Stimulated activated CD4-positive, alpha-beta T cell treated with anti-CD3 and anti-CD28 coated beads, Interleukin-4, amount 100 ng/mL, for 24 hours (primary cell): ENCODE results near the gene ETFRF1.
A peak's percentile ranks its signal among the peaks of the same experiment; 100 is the strongest.

ENCODE experiments used
- DNase-seq: peaks from one replicate; pipeline ENCODE4 v3.0.0-alpha.2; 2020

ETFRF1 gene

GRCh38 chr12:25195056-25195971, at the start of gene ETFRF1, which contains the start of gene DNAI7:
ETFRF1 (plus strand) TSS chr12:25195237; CDS start chr12:25203957, 8,720 bp downstream.
DNAI7 (minus strand) TSS chr12:25195160; CDS start chr12:25195078, 82 bp downstream.
- peak; percentile 96 for DNase-seq

GRCh38 chr12:25146686-25147085, 48.4 kb upstream of the ETFRF1 start:
- DNase-seq = no peak

- DNase-seq = no peak
Measured at GRCh38 chr12:25151476-25151875, 43.6 kb upstream of the ETFRF1 start.

- DNase-seq = no peak
Measured at GRCh38 chr12:25152055-25152454, 43.0 kb upstream of the ETFRF1 start.

GRCh38 chr12:25155022-25155576, 39.9 kb upstream of the ETFRF1 start:
- no peak for DNase-seq

GRCh38 chr12:25156061-25156460, 39.0 kb upstream of the ETFRF1 start:
- DNase-seq = no peak

GRCh38 chr12:25162866-25163265, 32.2 kb upstream of the ETFRF1 start:
- DNase-seq = no peak

- no peak for DNase-seq
Measured at GRCh38 chr12:25182765-25183164, 12.3 kb upstream of the ETFRF1 start.

- DNase-seq = no peak
Measured at GRCh38 chr12:25184132-25184531, 10.9 kb upstream of the ETFRF1 start.

GRCh38 chr12:25186038-25186787, 8.8 kb upstream of the ETFRF1 start:
- no peak for DNase-seq

GRCh38 chr12:25186788-25187402, 8.1 kb upstream of the ETFRF1 start:
- DNase-seq = no peak

- DNase-seq = no peak
Measured at GRCh38 chr12:25187781-25188180, 7.3 kb upstream of the ETFRF1 start.

- DNase-seq = no peak
Measured at GRCh38 chr12:25189656-25190055, 5.4 kb upstream of the ETFRF1 start.

GRCh38 chr12:25190793-25191192, 4.2 kb upstream of the ETFRF1 start:
- no peak for DNase-seq

- no peak for DNase-seq
Measured at GRCh38 chr12:25194214-25194613, 823 bp upstream of the ETFRF1 start.

GRCh38 chr12:25194722-25195055, 348 bp upstream of the ETFRF1 start:
- no peak for DNase-seq

GRCh38 chr12:25197608-25198007, 2.6 kb downstream of the ETFRF1 start:
- DNase-seq = no peak

- DNase-seq = no peak
Measured at GRCh38 chr12:25200703-25201102, 5.7 kb downstream of the ETFRF1 start.

GRCh38 chr12:25202137-25202536, 7.1 kb downstream of the ETFRF1 start:
- no peak for DNase-seq

- no peak for DNase-seq
Measured at GRCh38 chr12:25207411-25207810, 12.4 kb downstream of the ETFRF1 start.

GRCh38 chr12:25207846-25208245, 12.8 kb downstream of the ETFRF1 start:
- no peak for DNase-seq

GRCh38 chr12:25208554-25208953, 13.5 kb downstream of the ETFRF1 start:
- no peak for DNase-seq

GRCh38 chr12:25213338-25213737, 18.3 kb downstream of the ETFRF1 start:
- DNase-seq = no peak
